HCT116 (cell line): ENCODE results near the gene OR2B2. TPM values are rescaled to one million over a fixed set of nuclear protein-coding genes. Genes with fewer than 3 reads are reported as not detected.

Source experiments
- ATAC-seq: fragments of 200-7000 bp; cut with Tn5 transposase; 2 replicates; pipeline ENCODE4 v1.9.1; 2020; ENCODE audit warnings: mild to moderate bottlenecking, moderate library complexity
- BruUV-seq: library from RNA; stranded (reverse); fragments of 400-500 nt; replicated peaks from 2 replicates; lab custom pipeline; 2021; lab: Mats Ljungman, UMichigan
- CTCF ChIA-PET: fragments of 300-600 bp; sonication (Branson Sonifier 250); formaldehyde crosslinking; loops from one replicate; lab custom pipeline; 2021; ENCODE audit warnings: antibody characterized with exemption; lab: Charles Lee
- POLR2A ChIA-PET: fragments of 300-600, 350-600 bp; sonication (Branson Sonifier 250); formaldehyde crosslinking; loops from one replicate; lab custom pipeline; 2021; ENCODE audit warnings: antibody characterized with exemption; lab: Charles Lee
- RAD21 ChIA-PET, 2 experiments: fragments of 300-600 bp; sonication (Branson Sonifier 250); formaldehyde crosslinking; loops; one replicate each; lab custom pipeline; 2023; ENCODE audit warnings: low total read pairs in 2 of 2; ENCODE audit not compliant: uncharacterized antibody in 2 of 2, unreplicated experiment in 2 of 2, low non-redundant PET in 1 of 2; lab: Charles Lee
- DNase-seq: peaks from one replicate; pipeline ENCODE4 v3.0.0-alpha.2; 2010; ENCODE audit warnings: low read depth, low spot score
- H2AFZ ChIP-seq: fragments of 200-600 bp; shearing (Covaris generic), sonication (generic); 2 replicates; pipeline ENCODE4 v1.6.1; 2017; ENCODE audit warnings: low read depth, mixed run types, mixed read lengths, antibody characterized with exemption, low read length; ENCODE audit not compliant: poor library complexity, severe bottlenecking
- H3K27ac ChIP-seq: 2 replicates; pipeline ENCODE4 v1.5.1; 2012; ENCODE audit warnings: low read depth, low read length
- H3K27me3 ChIP-seq: fragments of 200-600 bp; sonication (generic); 2 replicates; pipeline ENCODE4 v1.6.1; 2016; ENCODE audit warnings: mixed run types, low read length, mixed read lengths; ENCODE audit not compliant: insufficient read depth
- H3K36me3 ChIP-seq, 2 experiments: fragments of 200-500 bp in 1 of 2; fragments of 200-600 bp in 1 of 2; sonication (Bioruptor generic) in 1 of 2; sonication (generic) in 1 of 2; 2 replicates each; pipeline versions ENCODE4 v1.5.1 to v1.6.1; 2014 to 2016; ENCODE audit warnings: low read length in 2 of 2, inconsistent platforms in 1 of 2, mixed read lengths in 1 of 2, mixed run types in 1 of 2; ENCODE audit not compliant: insufficient read depth in 2 of 2, control insufficient read depth in 1 of 2
- H3K4me1 ChIP-seq, 2 experiments: fragments of 200-600 bp in 1 of 2; sonication (generic) in 1 of 2; 2 replicates each; pipeline versions ENCODE4 v1.5.1 to v1.6.1; 2012 to 2017; ENCODE audit warnings: low read length in 2 of 2, inconsistent platforms in 1 of 2, mild to moderate bottlenecking in 1 of 2, mixed read lengths in 1 of 2, mixed run types in 1 of 2, moderate library complexity in 1 of 2; ENCODE audit not compliant: insufficient read depth in 2 of 2, control insufficient read depth in 1 of 2
- H3K4me2 ChIP-seq: fragments of 200-600 bp; sonication (generic); 2 replicates; pipeline ENCODE4 v1.6.1; 2017; ENCODE audit warnings: mixed run types, low read length, mixed read lengths
- H3K4me3 ChIP-seq, 2 experiments: fragments of 200-600 bp in 1 of 2; sonication (generic) in 1 of 2; replicated peaks in 1 of 2; 2 replicates each; pipeline ENCODE4 v1.5.1; 2011 to 2016; ENCODE audit warnings: low read length in 2 of 2, control low read depth in 1 of 2, low read depth in 1 of 2, mild to moderate bottlenecking in 1 of 2, mixed read lengths in 1 of 2, mixed run types in 1 of 2
- H3K79me2 ChIP-seq: fragments of 200-600 bp; sonication (generic); 2 replicates; pipeline ENCODE4 v1.6.1; 2017; ENCODE audit warnings: mild to moderate bottlenecking, mixed run types, low read length, moderate library complexity, mixed read lengths; ENCODE audit not compliant: insufficient read depth
- H3K9ac ChIP-seq: fragments of 200-600 bp; sonication (generic); 2 replicates; pipeline ENCODE4 v1.6.1; 2016; ENCODE audit warnings: low read length, mixed read lengths
- H3K9me2 ChIP-seq: fragments of 200-600 bp; sonication (generic), shearing (Covaris generic); 2 replicates; pipeline ENCODE4 v1.6.1; 2017; ENCODE audit warnings: mixed run types, mild to moderate bottlenecking, moderate library complexity; ENCODE audit not compliant: insufficient read depth
- H3K9me3 ChIP-seq, 2 experiments: fragments of 200-500 bp in 1 of 2; fragments of 200-600 bp in 1 of 2; sonication (Bioruptor generic) in 1 of 2; sonication (generic) in 1 of 2; 2 replicates each; pipeline ENCODE4 v1.6.1; 2014 to 2017; ENCODE audit warnings: low read length in 2 of 2, mixed read lengths in 2 of 2, inconsistent platforms in 1 of 2, low read depth in 1 of 2, mild to moderate bottlenecking in 1 of 2, mixed run types in 1 of 2, moderate library complexity in 1 of 2; ENCODE audit not compliant: control insufficient read depth in 1 of 2, insufficient read depth in 1 of 2
- H4K20me1 ChIP-seq: fragments of 200-600 bp; sonication (generic), shearing (Covaris generic); 2 replicates; pipeline ENCODE4 v1.6.1; 2017; ENCODE audit warnings: mixed run types, mild to moderate bottlenecking, moderate library complexity; ENCODE audit not compliant: insufficient read depth
- ELF1 ChIP-seq: IDR thresholded peaks from 2 replicates; pipeline ENCODE4 v1.6.1; 2012; ENCODE audit warnings: low read depth, borderline replicate concordance
- JUND ChIP-seq: IDR thresholded peaks from 2 replicates; pipeline ENCODE4 v1.6.1; 2012
- MAX ChIP-seq: IDR thresholded peaks from 2 replicates; pipeline ENCODE4 v1.6.1; 2012
- POLR2A ChIP-seq: IDR thresholded peaks from 2 replicates; pipeline ENCODE4 v1.7.0; 2011; ENCODE audit warnings: borderline replicate concordance; ENCODE audit not compliant: insufficient read depth, insufficient read length; ENCODE audit errors: extremely low read depth
- POLR2AphosphoS5 ChIP-seq: IDR thresholded peaks from 2 replicates; pipeline ENCODE4 v1.6.1; 2011; ENCODE audit warnings: mild to moderate bottlenecking, low read depth, low read length, moderate library complexity
- REST ChIP-seq: IDR thresholded peaks from 2 replicates; pipeline ENCODE4 v1.6.1; 2012; ENCODE audit warnings: low read depth
- SIN3A ChIP-seq: IDR thresholded peaks from 2 replicates; pipeline ENCODE4 v1.6.1; 2012; ENCODE audit warnings: low read depth
- YY1 ChIP-seq: IDR thresholded peaks from 2 replicates; pipeline ENCODE4 v1.6.1; 2011; ENCODE audit warnings: low read length, low read depth, moderate library complexity, mild to moderate bottlenecking; ENCODE audit not compliant: insufficient replicate concordance; ENCODE audit errors: extremely low read depth
- ZBTB33 ChIP-seq: IDR thresholded peaks from 2 replicates; pipeline ENCODE4 v1.6.1; 2011; ENCODE audit warnings: mild to moderate bottlenecking, low read length, moderate library complexity; ENCODE audit not compliant: insufficient replicate concordance; ENCODE audit errors: extremely low read depth
- ZFX ChIP-seq: fragments of 450-650 bp; IDR thresholded peaks from 2 replicates; pipeline ENCODE4 v1.6.1; 2017
- intact Hi-C: fragments of 100-400 bp; cut with micrococcal nuclease; formaldehyde crosslinking; loops from 2 replicates; pipeline ENCODE4 v1.10.0; 2022
- total RNA-seq: library from RNA; stranded (reverse); gene quantifications from one replicate; pipeline ENCODE4 v1.2.1, GENCODE V29; 2021; ENCODE audit not compliant: unreplicated experiment

OR2B2 gene
- total RNA-seq, 1 experiment from 2014 or later, result not detected

- TSS peak; percentile 90 for BruUV-seq
These were observed 19.5 kb downstream of the OR2B2 start for GRCh38 chr6:27892649-27893058.

More at GRCh38 chr6:27892649-27893058, 19.5 kb downstream of the OR2B2 start:
- Histone ChIP-seq H3K79me2 (no peaks in the 10 kb centered on the region), H3K27ac (peak overlapping the region; percentile 98), H3K27me3 (no peaks in the 10 kb centered on the region), H2AFZ (no peak overlapping the region), H3K4me1 (peaks cover 20 to 54% of the 10 kb centered on the region in 2 experiments), H3K9me3 (no peaks in the 10 kb centered on the region), H3K9ac (peak overlapping the region; percentile 92), H3K9me2 (no peaks in the 10 kb centered on the region), H4K20me1 (no peaks in the 10 kb centered on the region), H3K36me3 (no peaks in the 10 kb centered on the region), H3K4me3 (peak overlapping the region; percentile 69 to 76), H3K4me2 (peak overlapping the region; percentile 86)
- POLR2A ChIA-PET, result interaction anchor here (0.7 to 6.3 kb wide), 45 partner anchors 9 to 1873 kb away, joined by 3 to 422 read pairs (median 4); partner anchors contain the start of gene ZKSCAN8
- no peak for ATAC-seq
- intact Hi-C loops, result loop anchor here (2.0 to 10.0 kb wide), 7 partner anchors 84 to 1838 kb away; a partner anchor contains a TSS
- RAD21 ChIA-PET, result interaction anchor here in 1 of 2 experiments (1.3 kb wide), 1 partner anchor 54 kb away, joined by 3 read pairs; a partner anchor contains a TSS
- peak; percentile 34 for DNase-seq
- CTCF ChIA-PET, result interaction anchor here (0.8 kb wide), 1 partner anchor 731 kb away, joined by 3 read pairs; no protein-coding TSS in a partner anchor
- no peak for TF ChIP-seq SIN3A
- no peak for TF ChIP-seq POLR2AphosphoS5
- 0 out of 2 replicates have a peak, but pooled peaks have one; percentile 61 for TF ChIP-seq ZFX
- no peak for TF ChIP-seq ELF1
- no peak for TF ChIP-seq MAX
- no peak for TF ChIP-seq ZBTB33
- no peak for TF ChIP-seq REST
- TF ChIP-seq JUND, result no peak
- peak; percentile 11 for TF ChIP-seq POLR2A
- no peak for TF ChIP-seq YY1
